Measurements from ENCODE around the gene SYT2. TPM values are rescaled to one million over a fixed set of nuclear protein-coding genes. Genes with fewer than 3 reads are reported as not detected.

The SYT2 gene
- total and polyA plus RNA-seq, 9 of the 15 experiments (the other 6 are each of a cell fraction or from before 2014, with no cell fraction given): not detected

DNA sequence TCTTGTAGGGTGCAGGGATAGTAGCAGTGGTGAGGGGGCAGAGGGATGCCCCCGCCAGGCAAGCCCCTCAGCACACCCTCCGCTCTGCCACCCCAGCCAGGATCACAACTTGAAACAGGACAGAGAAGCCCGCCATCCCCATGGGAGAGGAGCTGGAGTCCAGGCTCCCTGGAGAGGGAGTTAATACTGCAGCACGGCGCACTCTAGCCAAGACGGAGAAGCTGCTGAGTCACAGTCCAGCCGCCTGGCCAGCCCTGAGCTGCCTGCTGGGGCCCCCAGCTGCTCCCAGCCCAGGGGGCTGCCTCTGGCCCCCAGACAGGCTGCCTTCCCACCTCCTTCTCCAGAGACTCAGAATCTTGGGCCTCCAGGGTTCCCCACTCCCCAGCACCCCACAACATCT is 87.2 kb downstream of the SYT2 start:
- intact Hi-C loops (cut with micrococcal nuclease): no loop called here
- no peak overlapping the region for H3K27ac ChIP-seq (ENCODE audit: extremely low read depth, low read depth, low read length)
- H4K20me1 ChIP-seq (replicated peaks; ENCODE audit: control insufficient read depth, insufficient read depth, low read length): peaks cover 10% of the 10 kb centered on the region
- H3K79me2 ChIP-seq (ENCODE audit: control insufficient read depth, insufficient read depth, low read length): no peaks in the 10 kb centered on the region
- H3K9me1 ChIP-seq (ENCODE audit: control insufficient read depth, insufficient read depth, low read length): peaks cover 6% of the 10 kb centered on the region
- H3K36me3 ChIP-seq (ENCODE audit: control insufficient read depth, insufficient read depth, low read length): no peaks in the 10 kb centered on the region; the same call in 2 of the 3 replicates
- ATAC-seq (peak; percentile 87), FAIRE-seq (no peak), DNase-seq (ENCODE audit: extremely low read depth in 1 of 4, low spot score in 3 of 4) (peak; percentile 46 to 78 (median 58))
- H3K4me3 ChIP-seq: no peak overlapping the region
- 3% methylated on average over 7 of the region's 7 CpGs for WGBS (ENCODE audit: insufficient coverage, low coverage, missing lambda C conversion rate)
- in situ Hi-C loops (cut with MboI): loop anchor here (10.0 kb wide), 1 partner anchor 932 kb away; no protein-coding TSS in a partner anchor
- POLR2A ChIA-PET: interaction anchor here (0.5 kb wide), 1 partner anchor 342 kb away, joined by 3 read pairs; no protein-coding TSS in a partner anchor
- BruUV-seq (replicated peaks): no TSS peak
- H3K4me2 ChIP-seq (ENCODE audit: insufficient read depth, low read length): peak overlapping the region; percentile 39
- peak overlapping the region; percentile 11 to 64; a peak in 2 of 4 replicates for H3K9ac ChIP-seq (ENCODE audit: insufficient read depth in 1 of 2, low read depth in 2 of 2, low read length in 2 of 2)
- peaks cover 9 to 40% of the 10 kb centered on the region in 2 experiments; a peak in 4 of 5 replicates for H3K27me3 ChIP-seq (ENCODE audit: control insufficient read depth in 2 of 2, insufficient read depth in 2 of 2, low read length in 2 of 2)
- no peaks in the 10 kb centered on the region for H3K9me3 ChIP-seq (replicated peaks; ENCODE audit: control insufficient read depth, insufficient read depth, low read depth, low read length)
- H2AFZ ChIP-seq (ENCODE audit: low read depth, low read length): peak overlapping the region; percentile 41
- CTCF ChIA-PET (ENCODE audit: low intra/inter-chr PET ratio): interaction anchor here (0.7 kb wide), 1 partner anchor 1107 kb away, joined by 3 read pairs; no protein-coding TSS in a partner anchor
- peaks cover 0 to 16% of the 10 kb centered on the region in 2 experiments; a peak in 3 of 5 replicates for H3K4me1 ChIP-seq (replicated peaks in 1 of 2; ENCODE audit: control insufficient read depth in 2 of 2, insufficient read depth in 2 of 2, low read length in 2 of 2)
- TF ChIP-seq ZNF766 (CRISPR knock-in tag; conservative IDR thresholded peaks at IDR 0.05) (no peak), GATAD2B (IDR thresholded peaks at IDR 0.05; ENCODE audit: borderline replicate concordance) (no peak), ZNF77 (CRISPR knock-in tag; IDR thresholded peaks at IDR 0.05) (no peak), SAP30 (IDR thresholded peaks at IDR 0.05; ENCODE audit: borderline replicate concordance, insufficient read depth, low read depth, low read length, poor library complexity, severe bottlenecking) (no peak), MAFG (tag; conservative IDR thresholded peaks at IDR 0.05) (peak; percentile 85), NFE2L1 (tag; IDR thresholded peaks at IDR 0.05; ENCODE audit: borderline replicate concordance, low read depth) (peak; percentile 55; the same call in 1 of the 2 replicates), JUND (IDR thresholded peaks at IDR 0.05; ENCODE audit: borderline replicate concordance, low read depth, low read length) (no peak), JUND (tag; IDR thresholded peaks at IDR 0.05; ENCODE audit: borderline replicate concordance, low read depth, low read length) (no peak), KDM1A (IDR thresholded peaks at IDR 0.05) (no peak), TARDBP (IDR thresholded peaks at IDR 0.05) (no peak), GTF2A2 (tag; IDR thresholded peaks at IDR 0.05) (no peak), CBFA2T3 (IDR thresholded peaks at IDR 0.05) (no peak), NFE2 (IDR thresholded peaks at IDR 0.05; ENCODE audit: low read depth) (peak; percentile 91), MAFK (IDR thresholded peaks at IDR 0.05; ENCODE audit: low read length) (peak; percentile 48; the same call in 1 of the 2 replicates), TAF7 (tag; IDR thresholded peaks at IDR 0.05) (no peak)
- TF ChIP-seq, protein P1, sequence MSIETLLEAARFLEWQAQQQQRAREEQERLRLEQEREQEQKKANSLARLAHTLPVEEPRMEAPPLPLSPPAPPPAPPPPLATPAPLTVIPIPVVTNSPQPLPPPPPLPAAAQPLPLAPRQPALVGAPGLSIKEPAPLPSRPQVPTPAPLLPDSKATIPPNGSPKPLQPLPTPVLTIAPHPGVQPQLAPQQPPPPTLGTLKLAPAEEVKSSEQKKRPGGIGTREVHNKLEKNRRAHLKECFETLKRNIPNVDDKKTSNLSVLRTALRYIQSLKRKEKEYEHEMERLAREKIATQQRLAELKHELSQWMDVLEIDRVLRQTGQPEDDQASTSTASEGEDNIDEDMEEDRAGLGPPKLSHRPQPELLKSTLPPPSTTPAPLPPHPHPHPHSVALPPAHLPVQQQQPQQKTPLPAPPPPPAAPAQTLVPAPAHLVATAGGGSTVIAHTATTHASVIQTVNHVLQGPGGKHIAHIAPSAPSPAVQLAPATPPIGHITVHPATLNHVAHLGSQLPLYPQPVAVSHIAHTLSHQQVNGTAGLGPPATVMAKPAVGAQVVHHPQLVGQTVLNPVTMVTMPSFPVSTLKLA (conservative IDR thresholded peaks at IDR 0.05): no peak
- TF ChIP-seq, protein P2, sequence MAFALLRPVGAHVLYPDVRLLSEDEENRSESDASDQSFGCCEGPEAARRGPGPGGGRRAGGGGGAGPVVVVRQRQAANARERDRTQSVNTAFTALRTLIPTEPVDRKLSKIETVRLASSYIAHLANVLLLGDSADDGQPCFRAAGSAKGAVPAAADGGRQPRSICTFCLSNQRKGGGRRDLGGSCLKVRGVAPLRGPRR (CRISPR knock-in tag; IDR thresholded peaks at IDR 0.05): no peak
- TF ChIP-seq, protein P3, sequence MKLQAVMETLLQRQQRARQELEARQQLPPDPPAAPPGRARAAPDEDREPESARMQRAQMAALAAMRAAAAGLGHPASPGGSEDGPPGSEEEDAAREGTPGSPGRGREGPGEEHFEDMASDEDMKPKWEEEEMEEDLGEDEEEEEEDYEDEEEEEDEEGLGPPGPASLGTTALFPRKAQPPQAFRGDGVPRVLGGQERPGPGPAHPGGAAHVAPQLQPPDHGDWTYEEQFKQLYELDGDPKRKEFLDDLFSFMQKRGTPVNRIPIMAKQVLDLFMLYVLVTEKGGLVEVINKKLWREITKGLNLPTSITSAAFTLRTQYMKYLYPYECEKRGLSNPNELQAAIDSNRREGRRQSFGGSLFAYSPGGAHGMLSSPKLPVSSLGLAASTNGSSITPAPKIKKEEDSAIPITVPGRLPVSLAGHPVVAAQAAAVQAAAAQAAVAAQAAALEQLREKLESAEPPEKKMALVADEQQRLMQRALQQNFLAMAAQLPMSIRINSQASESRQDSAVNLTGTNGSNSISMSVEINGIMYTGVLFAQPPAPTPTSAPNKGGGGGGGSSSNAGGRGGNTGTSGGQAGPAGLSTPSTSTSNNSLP (IDR thresholded peaks at IDR 0.05; ENCODE audit: borderline replicate concordance, low read depth, low read length): no peak
- TF ChIP-seq, protein P4, sequence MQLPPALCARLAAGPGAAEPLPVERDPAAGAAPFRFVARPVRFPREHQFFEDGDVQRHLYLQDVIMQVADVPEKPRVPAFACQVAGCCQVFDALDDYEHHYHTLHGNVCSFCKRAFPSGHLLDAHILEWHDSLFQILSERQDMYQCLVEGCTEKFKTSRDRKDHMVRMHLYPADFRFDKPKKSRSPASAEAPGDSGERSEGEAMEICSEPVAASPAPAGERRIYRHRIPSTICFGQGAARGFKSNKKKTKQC (CRISPR knock-in tag; IDR thresholded peaks at IDR 0.05): no peak
- TF ChIP-seq, protein P5, sequence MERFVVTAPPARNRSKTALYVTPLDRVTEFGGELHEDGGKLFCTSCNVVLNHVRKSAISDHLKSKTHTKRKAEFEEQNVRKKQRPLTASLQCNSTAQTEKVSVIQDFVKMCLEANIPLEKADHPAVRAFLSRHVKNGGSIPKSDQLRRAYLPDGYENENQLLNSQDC (CRISPR knock-in tag; IDR thresholded peaks at IDR 0.05): no peak
